GM19099 (cell line): ENCODE data around the gene SPATA13.

Experiments
- POLR2A ChIP-seq: IDR thresholded peaks from 3 replicates; pipeline ENCODE4 v1.6.1; 2011; ENCODE audit warnings: low read depth; ENCODE audit not compliant: insufficient read length; ENCODE audit errors: extremely low read depth

The SPATA13 gene

DNA sequence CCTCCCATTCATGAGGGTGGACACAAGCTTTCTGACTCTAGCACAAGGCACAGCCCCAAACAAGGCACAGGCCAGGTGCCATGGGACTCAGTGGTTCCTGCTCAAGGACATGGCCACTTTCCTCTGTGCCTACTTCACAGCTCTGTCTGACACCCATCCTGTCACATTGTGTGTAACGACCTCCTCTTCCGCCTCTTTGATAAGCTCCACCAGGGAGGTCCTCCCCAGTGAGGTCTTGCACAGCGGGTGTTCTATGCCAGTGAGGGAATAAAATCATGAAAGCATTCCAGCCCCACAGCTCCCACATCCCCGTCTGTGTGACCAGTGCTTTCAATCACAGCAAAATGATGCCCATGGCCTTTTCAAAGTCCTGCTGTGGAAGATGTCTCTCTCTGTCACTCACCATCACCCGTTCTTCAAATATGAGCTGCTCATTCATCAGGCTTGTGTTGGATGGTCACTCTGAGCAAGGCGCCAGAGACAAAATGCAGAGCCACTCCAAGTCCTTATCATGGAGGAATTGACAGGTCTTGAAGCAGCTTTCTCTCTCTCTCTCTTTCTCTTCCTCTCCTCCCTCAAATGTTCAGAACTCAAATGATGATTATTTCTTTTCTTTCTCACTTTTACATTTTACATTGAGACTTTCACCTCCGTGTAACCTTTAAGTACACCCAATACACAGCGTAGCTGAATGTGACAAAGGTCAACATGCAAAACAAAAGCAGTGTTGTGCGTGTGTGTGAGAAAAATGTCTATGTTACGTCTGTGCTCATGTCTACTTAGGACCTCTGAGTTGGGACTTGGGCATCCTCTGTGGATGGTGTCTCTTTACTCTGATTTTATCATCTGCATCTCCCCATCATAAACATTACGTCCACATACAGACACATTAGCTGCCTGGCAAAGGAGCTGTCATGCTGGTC, 8.0 kb upstream of the SPATA13 start:
- no peak for TF ChIP-seq POLR2A

GRCh38 chr13:24153347-24153746, 7.2 kb upstream of the SPATA13 start:
- TF ChIP-seq POLR2A = no peak

DNA sequence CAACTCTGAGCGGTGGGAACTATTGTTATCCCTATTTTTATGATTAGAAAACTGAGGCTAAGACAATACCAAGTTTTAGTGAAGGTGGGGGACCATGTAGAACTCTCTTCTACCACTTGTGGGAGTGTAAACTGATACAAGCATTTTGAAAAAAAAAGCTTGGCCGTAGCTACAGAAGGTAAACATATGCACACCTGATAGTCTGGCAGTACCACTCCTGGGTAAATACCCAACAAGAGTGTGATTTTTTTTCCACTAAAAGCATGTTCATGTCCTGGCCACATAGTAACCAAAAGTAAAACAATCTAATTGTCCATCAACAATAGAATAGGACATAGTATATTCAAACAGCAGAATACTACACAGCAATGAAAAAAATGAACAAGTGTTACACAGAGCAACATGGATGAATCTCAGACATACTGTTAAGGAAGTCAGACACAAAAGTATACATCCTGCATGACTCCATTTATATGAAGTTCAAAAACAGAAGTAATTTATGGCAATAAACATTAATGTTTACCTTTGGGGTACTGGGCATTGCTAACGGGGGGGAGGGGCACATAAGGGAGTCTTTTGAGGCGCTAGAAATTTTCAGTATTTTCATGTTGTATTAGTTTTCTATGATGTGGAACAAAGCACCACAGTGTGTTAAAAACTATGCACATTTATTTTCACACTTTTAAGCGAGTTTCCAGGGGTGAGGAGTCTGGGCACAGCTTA, 6.4 kb upstream of the SPATA13 start:
- no peak for TF ChIP-seq POLR2A

- no peak for TF ChIP-seq POLR2A
These were observed 1.2 kb upstream of the SPATA13 start for GRCh38 chr13:24159357-24159756.

DNA sequence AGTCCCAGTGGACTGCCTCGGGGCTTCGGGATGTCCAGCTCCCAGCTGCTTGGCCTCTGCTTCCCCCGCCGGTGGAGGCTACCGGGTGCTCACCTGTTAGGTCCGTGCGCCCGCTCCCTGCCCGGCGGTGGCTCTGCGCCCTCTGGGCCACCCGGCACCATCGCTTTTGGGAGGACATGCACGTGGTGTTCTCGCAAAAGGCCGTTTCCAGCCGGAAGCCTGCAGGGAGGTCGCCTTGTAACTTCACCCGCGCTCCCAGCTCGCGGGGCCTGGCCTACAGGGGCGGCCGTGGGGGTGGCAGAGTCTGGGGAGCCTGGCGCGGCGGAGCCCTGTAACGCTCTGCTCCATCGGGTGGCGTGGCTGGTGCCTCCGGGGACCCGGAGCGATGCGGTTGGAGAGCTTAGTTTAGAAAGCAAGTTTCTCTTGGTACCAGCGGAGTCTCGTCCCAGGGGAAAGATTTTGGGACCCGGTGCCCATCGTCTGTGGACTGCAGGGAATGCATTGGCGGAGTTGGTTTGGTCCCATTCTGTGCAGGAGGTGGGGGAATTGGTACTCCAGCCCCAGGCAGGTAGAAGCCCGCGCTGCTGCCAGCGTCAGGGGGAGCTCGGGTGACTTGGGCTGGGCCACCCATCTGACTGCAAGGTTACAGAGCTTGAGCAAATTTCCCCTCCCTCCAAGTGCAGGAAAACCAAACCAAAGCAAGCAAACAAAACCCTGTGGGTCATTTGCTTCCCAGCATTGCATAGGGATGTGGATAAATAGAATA, 673 bp downstream of the SPATA13 start:
- no peak for TF ChIP-seq POLR2A

- TF ChIP-seq POLR2A = no peak
These were observed 1.5 kb downstream of the SPATA13 start for GRCh38 chr13:24161980-24162525.

- no peak for TF ChIP-seq POLR2A
These were observed 2.1 kb downstream of the SPATA13 start for GRCh38 chr13:24162604-24163003.

- TF ChIP-seq POLR2A = no peak
These were observed 5.2 kb downstream of the SPATA13 start for GRCh38 chr13:24165746-24166145.

DNA sequence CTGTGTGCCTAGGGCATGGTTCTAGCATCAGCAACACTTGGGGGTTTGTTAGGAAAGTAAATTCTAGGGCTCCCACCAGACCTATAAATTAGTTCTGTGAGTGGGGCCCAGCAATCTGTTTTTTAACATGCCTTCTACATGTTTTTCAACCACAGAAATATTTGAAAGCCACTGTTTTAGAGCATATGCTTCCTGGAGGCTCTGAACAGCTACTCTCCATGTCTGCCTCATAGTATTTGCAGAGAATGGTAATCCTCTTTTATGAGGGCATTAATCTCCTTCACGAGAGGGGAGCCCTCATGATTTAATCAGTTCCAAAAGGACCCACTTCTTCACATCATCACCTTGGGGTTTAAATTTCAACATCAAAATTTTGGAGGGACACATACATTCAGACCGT, 6.0 kb downstream of the SPATA13 start:
- no peak for TF ChIP-seq POLR2A

DNA sequence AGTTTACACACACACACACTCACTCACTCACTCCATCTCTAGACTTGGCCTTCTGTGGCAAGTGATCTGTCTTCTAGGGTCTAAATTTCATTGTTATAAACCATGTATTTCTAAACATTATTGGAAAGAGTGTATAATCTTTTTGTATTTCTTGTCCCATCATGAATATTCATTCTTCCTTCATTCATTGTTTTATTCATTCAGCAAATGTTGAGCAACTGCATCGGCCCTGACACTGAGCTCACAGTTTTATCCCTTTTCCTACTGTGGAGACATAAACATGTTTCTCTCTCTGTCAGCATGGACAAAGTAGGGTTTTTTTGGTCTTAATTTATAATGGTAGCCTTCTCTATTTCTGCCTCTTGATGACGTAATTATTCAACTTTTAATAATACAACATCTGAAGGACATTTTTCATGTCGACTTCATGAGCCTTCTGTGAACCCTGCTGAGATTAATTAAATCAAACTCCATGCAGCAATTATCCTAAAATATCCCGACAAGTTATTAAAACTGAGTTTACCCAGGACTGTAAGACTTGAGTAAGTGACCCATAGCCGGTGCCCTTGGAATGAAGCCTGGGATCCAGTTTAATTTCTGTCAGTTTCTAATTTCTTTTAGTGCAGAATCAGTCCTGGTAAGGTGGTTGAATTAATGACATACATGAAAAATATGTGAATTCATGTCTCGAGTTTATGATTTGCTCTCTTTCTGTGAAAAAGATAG, 7.3 kb downstream of the SPATA13 start:
- TF ChIP-seq POLR2A = no peak

DNA sequence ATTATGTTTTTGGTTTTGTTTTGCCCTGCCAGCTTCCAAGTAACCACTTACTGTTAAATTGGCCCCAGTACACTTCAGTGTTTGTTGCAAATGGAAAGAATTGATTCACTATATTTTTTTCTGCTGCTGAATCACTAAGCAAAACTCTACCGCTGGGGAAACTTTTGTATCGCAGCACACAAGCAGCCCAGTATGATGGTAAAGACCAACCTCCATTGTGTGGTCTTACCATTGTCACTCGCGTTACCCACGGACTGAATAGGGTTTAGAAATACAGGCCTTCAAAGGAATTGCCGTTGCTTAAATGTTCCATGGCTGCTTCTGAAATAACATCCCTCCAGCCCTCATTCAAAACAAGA, 7.9 kb downstream of the SPATA13 start:
- no peak for TF ChIP-seq POLR2A

DNA sequence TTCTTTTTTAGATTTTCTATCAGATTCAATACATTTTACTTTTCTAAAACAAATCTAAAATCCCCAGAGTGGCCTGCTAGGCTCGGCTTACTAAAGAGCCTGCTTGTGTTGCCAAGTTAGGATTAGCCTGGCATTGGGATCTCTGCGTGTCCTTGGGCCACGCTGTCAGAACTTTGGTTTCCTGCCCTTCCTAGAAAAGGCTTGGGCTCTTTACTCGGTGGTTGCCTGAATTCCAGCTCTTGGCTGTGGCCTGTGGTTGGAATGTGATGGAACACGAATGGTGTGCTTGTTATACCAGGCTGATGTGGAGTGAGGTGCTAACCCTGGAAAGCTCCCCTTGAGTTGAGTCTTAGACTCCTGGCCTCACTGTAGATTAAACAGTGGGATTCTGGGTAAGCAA, 8.5 kb downstream of the SPATA13 start:
- TF ChIP-seq POLR2A = no peak

- no peak for TF ChIP-seq POLR2A
These were observed 11.6 kb downstream of the SPATA13 start for GRCh38 chr13:24172071-24172470.

DNA sequence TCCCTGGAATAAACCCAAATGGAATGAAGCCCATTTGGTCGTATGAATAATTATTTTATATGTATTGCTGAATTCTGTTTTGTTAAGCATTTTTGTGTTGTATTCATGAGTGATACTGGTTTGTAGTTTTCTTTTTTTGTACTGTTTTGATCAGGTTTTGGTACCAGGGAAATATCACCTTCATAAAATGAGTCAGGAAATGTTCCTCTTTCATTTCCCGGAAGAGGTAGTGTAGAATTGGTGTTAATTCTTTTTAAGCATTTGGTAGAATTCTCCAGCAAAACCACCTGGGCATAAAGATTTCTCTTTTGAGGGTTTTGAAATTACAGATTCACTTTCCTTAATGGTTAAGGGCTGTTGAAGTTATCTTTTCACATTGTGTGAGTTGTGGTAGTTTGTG, 13.3 kb downstream of the SPATA13 start:
- TF ChIP-seq POLR2A = no peak
